Neural crest cell (in vitro differentiated cells): Measurements from ENCODE around the gene ATF6. TPM values are rescaled to one million over a fixed set of nuclear protein-coding genes. Genes with fewer than 3 reads are reported as not detected.

Source experiments
- DNase-seq: peaks from one replicate; pipeline ENCODE4 v3.0.0; 2021; ENCODE audit warnings: low read depth, mixed read lengths, low spot score
- H3K27ac Mint-ChIP-seq: one replicate; pipeline ENCODE4 v1.8.0; 2021; ENCODE audit warnings: mild to moderate bottlenecking, mixed read lengths; ENCODE audit not compliant: unreplicated experiment
- H3K27me3 Mint-ChIP-seq: 2 replicates; pipeline ENCODE4 v1.8.0; 2021; ENCODE audit warnings: low read depth, mild to moderate bottlenecking, mixed read lengths
- H3K36me3 Mint-ChIP-seq: 2 replicates; pipeline ENCODE4 v1.8.0; 2021; ENCODE audit warnings: low read depth, mild to moderate bottlenecking, mixed read lengths
- H3K4me1 Mint-ChIP-seq: 2 replicates; pipeline ENCODE4 v1.8.0; 2021; ENCODE audit warnings: mixed read lengths
- H3K4me3 Mint-ChIP-seq: one replicate; pipeline ENCODE4 v1.8.0; 2021; ENCODE audit warnings: mild to moderate bottlenecking, mixed read lengths
- H3K9me3 Mint-ChIP-seq: 2 replicates; pipeline ENCODE4 v1.8.0; 2021; ENCODE audit warnings: mixed read lengths
- total RNA-seq: library from RNA; stranded (reverse); gene quantifications from 2 replicates; pipeline ENCODE4 v1.2.1, GENCODE V29; 2021
- TF ChIP-seq, protein P1 (sequence below): fragments of 200-600 bp; sonication (generic); conservative IDR thresholded peaks from 2 replicates; pipeline ENCODE4 v1.5.0; 2021; ENCODE audit warnings: antibody characterized with exemption, mild to moderate bottlenecking

Gene ATF6
- total RNA-seq, 1 donor from 2014 or later: 17.8 TPM

DNA sequence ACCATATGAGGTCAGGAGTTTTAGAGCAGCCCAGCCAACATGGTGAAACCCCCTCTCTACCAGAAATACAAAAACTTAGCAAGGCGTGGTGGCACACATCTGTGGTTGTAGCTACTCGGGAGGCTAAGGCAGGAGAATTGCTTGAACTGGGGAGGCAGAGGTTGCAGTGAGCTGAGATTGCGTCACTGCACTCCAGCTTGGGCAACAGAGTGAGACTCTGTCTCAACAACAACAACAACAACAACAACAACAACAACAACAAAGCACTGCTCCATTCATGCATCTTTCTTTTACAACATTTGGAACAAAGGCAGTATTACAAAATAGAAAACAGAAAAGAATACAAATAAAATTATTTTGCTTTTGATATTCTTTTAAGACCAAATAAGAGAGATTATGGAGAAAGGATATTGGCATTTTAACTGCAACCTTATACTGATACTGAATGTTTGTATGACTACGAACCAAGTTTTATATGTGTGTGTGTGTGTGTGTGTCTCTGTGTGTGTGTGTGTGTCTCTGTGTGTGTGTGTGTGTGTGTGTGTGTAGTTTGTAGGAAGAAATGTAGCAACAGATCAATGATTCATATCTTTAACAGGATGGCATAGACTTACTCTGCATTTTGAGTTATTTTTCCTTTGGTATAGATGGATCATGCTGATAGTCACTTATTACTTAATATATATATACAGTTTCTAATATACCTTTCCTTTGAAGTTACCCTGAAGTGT lies 24.6 kb downstream of the ATF6 start:
- H3K4me1 Mint-ChIP-seq: no peaks in the 10 kb centered on the region
- no peak overlapping the region for H3K27ac Mint-ChIP-seq
- H3K4me3 Mint-ChIP-seq: no peak overlapping the region
- no peaks in the 10 kb centered on the region for H3K9me3 Mint-ChIP-seq
- H3K36me3 Mint-ChIP-seq: peaks cover 2% of the 10 kb centered on the region
- no peak for DNase-seq
- H3K27me3 Mint-ChIP-seq: no peaks in the 10 kb centered on the region
- TF ChIP-seq, protein P1, sequence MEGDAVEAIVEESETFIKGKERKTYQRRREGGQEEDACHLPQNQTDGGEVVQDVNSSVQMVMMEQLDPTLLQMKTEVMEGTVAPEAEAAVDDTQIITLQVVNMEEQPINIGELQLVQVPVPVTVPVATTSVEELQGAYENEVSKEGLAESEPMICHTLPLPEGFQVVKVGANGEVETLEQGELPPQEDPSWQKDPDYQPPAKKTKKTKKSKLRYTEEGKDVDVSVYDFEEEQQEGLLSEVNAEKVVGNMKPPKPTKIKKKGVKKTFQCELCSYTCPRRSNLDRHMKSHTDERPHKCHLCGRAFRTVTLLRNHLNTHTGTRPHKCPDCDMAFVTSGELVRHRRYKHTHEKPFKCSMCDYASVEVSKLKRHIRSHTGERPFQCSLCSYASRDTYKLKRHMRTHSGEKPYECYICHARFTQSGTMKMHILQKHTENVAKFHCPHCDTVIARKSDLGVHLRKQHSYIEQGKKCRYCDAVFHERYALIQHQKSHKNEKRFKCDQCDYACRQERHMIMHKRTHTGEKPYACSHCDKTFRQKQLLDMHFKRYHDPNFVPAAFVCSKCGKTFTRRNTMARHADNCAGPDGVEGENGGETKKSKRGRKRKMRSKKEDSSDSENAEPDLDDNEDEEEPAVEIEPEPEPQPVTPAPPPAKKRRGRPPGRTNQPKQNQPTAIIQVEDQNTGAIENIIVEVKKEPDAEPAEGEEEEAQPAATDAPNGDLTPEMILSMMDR: no peak

DNA sequence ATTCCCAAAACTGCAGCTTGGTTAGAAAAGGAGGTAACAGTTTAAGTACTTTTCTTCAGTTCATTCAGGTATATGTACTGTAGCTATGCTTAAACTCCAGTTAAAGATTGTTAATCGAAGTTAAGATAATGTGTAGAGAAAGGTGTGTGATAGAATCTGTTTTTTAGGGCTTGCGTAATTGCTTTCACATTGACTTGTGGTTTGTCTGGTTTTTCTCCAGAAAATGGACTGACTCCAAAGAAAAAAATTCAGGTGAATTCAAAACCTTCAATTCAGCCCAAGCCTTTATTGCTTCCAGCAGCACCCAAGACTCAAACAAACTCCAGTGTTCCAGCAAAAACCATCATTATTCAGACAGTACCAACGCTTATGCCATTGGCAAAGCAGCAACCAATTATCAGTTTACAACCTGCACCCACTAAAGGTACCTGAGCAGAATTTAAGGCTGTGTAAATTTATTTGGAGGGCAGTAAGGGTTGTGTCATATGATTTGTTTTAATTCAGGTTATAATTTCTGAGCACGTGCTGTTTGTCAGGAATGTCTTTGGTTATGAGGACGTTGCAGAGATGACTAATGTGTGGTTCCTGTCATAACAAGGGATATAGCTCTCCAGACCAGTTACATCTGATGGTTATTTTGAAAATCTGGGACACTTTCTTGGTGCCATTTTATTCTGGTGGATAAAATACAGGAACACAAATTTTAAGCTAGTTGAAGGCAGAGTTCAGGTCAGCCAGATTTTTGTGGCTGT lies 26.0 kb downstream of the ATF6 start:
- no peak overlapping the region for H3K4me3 Mint-ChIP-seq
- DNase-seq: no peak
- H3K9me3 Mint-ChIP-seq: no peaks in the 10 kb centered on the region
- no peaks in the 10 kb centered on the region for H3K27me3 Mint-ChIP-seq
- H3K36me3 Mint-ChIP-seq: peaks cover 2% of the 10 kb centered on the region
- H3K27ac Mint-ChIP-seq: no peak overlapping the region
- TF ChIP-seq, protein P1: no peak
- no peaks in the 10 kb centered on the region for H3K4me1 Mint-ChIP-seq

DNA sequence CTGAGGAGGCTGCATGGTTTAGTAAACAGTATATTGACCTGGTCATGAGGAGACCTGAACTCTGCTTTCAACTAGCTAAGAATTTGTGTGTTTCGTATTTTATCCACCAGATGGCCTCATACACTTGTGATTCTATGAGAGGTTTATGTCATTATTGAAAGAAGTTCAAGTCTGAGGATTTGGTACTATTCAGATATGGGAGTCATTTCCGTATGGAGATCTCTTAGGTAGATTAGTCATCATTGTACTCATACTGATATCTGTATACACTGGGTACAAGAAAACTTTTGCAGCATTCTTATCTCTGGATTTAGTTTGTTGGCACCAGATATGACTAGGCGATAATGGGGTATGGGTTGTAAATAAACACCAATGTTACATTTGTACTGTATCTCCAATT lies 26.6 kb downstream of the ATF6 start:
- Mint-ChIP-seq H3K36me3 (peaks cover 2% of the 10 kb centered on the region), H3K27me3 (no peaks in the 10 kb centered on the region), H3K27ac (no peak overlapping the region), H3K4me3 (no peak overlapping the region), H3K9me3 (no peaks in the 10 kb centered on the region), H3K4me1 (no peaks in the 10 kb centered on the region)
- no peak for DNase-seq
- TF ChIP-seq, protein P1: peak; percentile 79

DNA sequence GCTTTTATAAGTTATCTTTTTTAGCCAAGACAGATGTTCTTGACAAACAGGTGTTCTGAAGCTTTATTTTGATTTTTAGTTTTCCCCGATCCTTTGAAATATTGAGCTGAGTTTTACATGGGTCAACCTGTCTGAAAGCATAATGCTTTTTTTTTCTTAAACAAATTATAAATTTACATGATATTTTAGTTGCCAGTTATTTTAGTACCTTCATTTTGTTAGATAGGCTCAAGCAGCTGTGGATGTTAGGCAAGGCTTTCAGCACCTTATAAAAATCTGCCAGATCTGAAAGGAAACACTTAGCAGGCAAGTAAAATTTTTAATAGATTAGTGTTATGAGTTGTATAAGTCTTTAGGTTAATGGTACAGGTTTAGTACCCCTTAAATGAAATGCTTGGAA lies 33.7 kb downstream of the ATF6 start:
- Mint-ChIP-seq H3K4me1 (no peaks in the 10 kb centered on the region), H3K4me3 (no peak overlapping the region), H3K27ac (no peak overlapping the region), H3K27me3 (no peaks in the 10 kb centered on the region), H3K9me3 (no peaks in the 10 kb centered on the region), H3K36me3 (peaks cover 13% of the 10 kb centered on the region)
- no peak for DNase-seq
- TF ChIP-seq, protein P1: no peak

DNA sequence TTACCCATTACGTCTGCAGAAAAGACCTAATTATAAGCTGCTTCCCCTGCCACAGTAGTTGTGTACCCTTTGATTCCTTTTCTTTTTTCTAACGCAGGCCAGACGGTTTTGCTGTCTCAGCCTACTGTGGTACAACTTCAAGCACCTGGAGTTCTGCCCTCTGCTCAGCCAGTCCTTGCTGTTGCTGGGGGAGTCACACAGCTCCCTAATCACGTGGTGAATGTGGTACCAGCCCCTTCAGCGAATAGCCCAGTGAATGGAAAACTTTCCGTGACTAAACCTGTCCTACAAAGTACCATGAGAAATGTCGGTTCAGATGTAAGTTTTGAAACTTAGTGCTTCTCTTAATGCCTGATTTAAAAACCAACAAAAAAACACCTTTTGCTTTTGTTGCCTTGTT lies 35.8 kb downstream of the ATF6 start:
- DNase-seq: no peak
- TF ChIP-seq, protein P1: no peak
- peaks cover 16% of the 10 kb centered on the region for H3K36me3 Mint-ChIP-seq
- H3K27ac Mint-ChIP-seq: no peak overlapping the region
- no peak overlapping the region for H3K4me3 Mint-ChIP-seq
- H3K4me1 Mint-ChIP-seq: no peaks in the 10 kb centered on the region
- no peaks in the 10 kb centered on the region for H3K9me3 Mint-ChIP-seq
- H3K27me3 Mint-ChIP-seq: no peaks in the 10 kb centered on the region
